Stimulated activated CD8-positive, alpha-beta memory T cell treated with anti-CD3 and anti-CD28 coated beads, Interleukin-4, amount 100 ng/mL, for 48 hours (primary cell): ENCODE measurements around the gene USP20.
A peak's percentile ranks its signal among the peaks of the same experiment; 100 is the strongest.
"Not testable (repeated sequence)": the region's sequence is repeated elsewhere in the genome, so short reads cannot be mapped to it uniquely, and the experiment has no call there.

Source experiments
- DNase-seq: peaks from one replicate; pipeline ENCODE4 v3.0.0-alpha.2; 2020

The USP20 gene

DNA sequence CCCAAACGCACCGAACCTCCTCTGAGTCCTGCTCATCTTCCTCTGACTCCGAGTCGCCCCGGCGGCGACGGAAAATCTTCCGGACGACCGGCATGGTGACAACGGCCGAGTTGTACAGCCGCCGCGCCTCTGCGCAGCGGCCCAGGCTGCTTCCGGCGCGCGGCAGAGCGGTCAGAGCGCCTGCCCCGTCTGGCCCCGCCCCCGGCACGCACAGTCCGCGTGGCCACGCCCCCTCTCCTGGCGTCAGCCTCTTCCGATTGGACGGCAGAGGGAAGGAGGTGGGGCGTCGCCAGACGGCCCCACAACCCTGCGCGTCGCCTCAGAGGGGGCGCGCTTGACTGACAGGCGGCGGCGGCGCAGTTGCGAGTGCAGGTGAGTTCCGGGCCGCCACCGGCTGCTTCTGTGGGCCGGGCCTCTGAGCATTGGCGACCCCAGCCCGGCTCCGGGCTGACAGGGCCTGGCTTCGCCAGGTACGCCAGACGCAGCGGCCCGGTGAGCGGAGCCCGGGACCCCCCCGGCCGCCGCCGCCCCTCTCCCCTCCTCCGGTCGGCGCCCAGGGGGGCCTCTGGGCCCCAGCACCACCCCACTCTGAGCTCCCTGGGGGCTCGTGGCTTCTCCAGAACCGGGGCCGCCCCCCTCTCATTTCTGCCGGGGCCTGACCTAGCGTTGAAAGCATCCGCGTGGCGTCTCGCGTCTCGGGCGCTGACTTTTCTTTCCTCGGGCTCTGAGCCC lies at the start of gene USP20, which contains the start of gene C9orf78:
TSS of gene USP20 (plus strand) at position 331 of the 732 bp plus-strand sequence. CDS start 17,098 bp downstream, outside the sequence.
TSS of gene C9orf78 (minus strand) at position 148 of the 732 bp plus-strand sequence. CDS start at position 94, 54 bp downstream.
- DNase-seq, result peak; percentile 97

DNA sequence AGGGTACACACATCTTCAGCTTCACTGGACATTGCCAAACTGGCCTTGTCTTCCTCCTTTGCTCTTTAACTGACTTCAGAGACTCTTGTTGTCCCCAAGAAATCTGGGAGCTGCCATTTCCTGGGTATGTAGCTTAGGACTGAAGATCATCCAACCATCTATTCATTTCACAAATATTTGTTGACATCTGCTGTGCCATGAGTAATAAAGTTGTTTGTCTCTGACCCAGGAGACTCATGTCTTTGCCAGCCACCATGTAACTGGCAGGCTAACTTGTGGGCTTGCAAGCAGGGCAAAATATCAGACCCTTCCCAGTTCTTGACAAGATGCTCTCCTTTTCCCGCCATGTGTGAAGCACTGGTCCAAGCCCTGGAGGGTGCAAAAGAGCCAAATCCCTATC lies 49.4 kb upstream of the USP20 start:
- no peak for DNase-seq

GRCh38 chr9:129786481-129786880 lies 48.8 kb upstream of the USP20 start:
- DNase-seq, result no peak

DNA sequence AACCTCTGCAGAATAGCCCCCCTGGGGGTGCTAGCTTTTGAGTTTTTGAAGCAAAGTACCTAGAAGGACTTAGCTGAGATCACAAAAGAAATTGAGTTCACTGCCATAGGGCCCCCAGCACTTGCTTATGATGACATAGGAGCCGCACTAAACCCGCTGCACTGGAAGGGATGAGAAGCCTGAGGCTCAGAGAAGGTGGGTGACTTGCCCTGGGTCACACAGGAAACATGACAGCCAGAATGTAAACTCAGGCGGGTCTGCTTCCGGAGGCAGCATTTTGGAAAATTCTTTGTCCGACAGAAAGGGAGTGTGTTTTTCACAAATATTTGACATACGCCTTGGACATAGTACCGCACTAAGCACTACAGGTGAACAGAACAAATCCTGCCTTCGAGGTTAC lies 40.7 kb upstream of the USP20 start:
- DNase-seq, result no peak

GRCh38 chr9:129796029-129796428 lies 39.2 kb upstream of the USP20 start:
- not testable (repeated sequence) for DNase-seq

- DNase-seq, result no peak
These were observed 36.3 kb upstream of the USP20 start for GRCh38 chr9:129798973-129799372.

GRCh38 chr9:129801504-129801903 lies 33.8 kb upstream of the USP20 start:
- no peak for DNase-seq

GRCh38 chr9:129802833-129803675 lies 32.2 kb upstream of the USP20 start, which contains the start of gene TOR1B:
Gene TOR1B (plus strand): TSS chr9:129803184. CDS start chr9:129803213, 29 bp downstream.
- peak; percentile 97 for DNase-seq

GRCh38 chr9:129803676-129804060 lies 31.6 kb upstream of the USP20 start:
- DNase-seq, result no peak

GRCh38 chr9:129806061-129806460 lies 29.2 kb upstream of the USP20 start:
- no peak for DNase-seq

GRCh38 chr9:129809346-129809745 lies 25.9 kb upstream of the USP20 start:
- no peak for DNase-seq

- no peak for DNase-seq
These were observed 25.1 kb upstream of the USP20 start for GRCh38 chr9:129810116-129810515.

- no peak for DNase-seq
These were observed 24.5 kb upstream of the USP20 start for GRCh38 chr9:129810788-129811187.

DNA sequence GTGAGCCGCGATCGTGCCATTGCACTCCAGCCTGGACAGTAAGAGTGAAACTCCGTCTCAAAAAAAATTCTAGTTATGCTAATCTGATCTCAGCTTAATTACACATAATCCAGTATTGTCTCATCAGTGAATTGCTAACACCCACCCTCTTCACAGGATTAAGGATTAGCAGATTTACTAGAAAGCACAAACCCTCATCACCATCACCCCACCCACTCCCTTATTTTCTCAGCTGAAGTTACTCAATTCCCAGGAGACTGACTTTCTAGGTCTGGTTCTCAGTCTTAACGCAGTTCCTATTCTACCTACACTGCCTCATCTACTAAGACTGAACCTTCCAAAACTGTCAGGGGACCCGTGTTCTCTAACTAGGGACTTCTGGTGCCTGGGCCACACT lies 23.3 kb upstream of the USP20 start:
- no peak for DNase-seq

DNA sequence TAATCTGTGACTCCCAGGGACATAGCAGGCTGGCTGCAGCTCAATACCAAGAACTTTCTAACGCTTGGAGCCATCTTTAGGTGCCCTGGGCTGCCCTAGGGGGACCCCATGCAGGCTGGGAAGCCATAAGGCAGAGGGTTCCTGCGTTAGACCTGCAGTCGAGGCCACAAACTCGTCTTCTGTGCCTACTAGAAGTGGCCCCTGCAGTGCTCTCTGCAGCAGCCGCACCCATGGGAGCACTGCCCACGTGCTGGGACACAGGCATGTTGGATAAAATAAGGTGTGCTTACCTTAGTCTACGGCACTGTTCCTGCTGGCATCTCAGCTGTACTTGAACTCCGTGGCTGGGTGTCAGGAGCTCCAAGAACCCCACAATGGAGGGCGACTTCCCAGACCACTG lies 22.9 kb upstream of the USP20 start:
- no peak for DNase-seq

GRCh38 chr9:129813661-129814060 lies 21.6 kb upstream of the USP20 start:
- DNase-seq, result no peak

DNA sequence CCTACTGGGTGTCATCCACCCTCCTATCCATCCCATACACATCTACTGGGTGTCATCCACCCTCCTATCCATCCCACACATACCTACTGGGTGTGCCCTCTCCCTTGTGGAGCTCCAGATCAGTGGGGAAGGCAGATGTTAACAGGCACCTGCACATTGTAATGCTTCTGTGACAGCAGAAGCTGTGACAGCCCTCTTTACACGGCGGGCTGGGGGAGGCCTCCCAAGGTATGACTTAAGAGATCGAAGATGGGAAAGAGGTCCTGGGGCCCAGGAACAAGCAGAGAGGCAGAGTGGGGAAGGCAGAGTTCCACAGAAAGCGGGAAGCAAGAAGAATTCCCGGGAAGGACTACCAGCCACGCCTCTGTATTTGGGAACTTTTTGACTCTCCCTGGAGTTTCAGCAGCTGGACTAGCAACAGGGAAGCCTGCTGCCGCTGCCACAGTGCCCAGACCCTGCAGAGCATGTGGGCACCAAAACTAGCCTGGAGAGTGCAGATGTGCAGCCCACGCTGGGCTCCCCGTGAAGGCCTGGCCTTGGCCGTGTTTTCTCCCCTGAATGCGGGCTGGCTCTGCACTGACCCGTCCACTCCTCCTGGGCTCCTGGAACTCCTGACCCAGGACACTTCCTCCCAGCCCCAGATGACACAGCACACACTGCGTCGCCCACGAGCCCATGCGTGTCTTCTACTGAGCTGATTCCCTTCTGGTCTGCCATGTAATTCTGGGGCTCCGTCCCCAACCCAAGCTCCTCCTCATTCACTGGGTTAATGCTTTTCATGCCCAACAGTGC lies 20.6 kb upstream of the USP20 start:
- no peak for DNase-seq

- no peak for DNase-seq
These were observed 20.0 kb upstream of the USP20 start for GRCh38 chr9:129815278-129815677.

DNA sequence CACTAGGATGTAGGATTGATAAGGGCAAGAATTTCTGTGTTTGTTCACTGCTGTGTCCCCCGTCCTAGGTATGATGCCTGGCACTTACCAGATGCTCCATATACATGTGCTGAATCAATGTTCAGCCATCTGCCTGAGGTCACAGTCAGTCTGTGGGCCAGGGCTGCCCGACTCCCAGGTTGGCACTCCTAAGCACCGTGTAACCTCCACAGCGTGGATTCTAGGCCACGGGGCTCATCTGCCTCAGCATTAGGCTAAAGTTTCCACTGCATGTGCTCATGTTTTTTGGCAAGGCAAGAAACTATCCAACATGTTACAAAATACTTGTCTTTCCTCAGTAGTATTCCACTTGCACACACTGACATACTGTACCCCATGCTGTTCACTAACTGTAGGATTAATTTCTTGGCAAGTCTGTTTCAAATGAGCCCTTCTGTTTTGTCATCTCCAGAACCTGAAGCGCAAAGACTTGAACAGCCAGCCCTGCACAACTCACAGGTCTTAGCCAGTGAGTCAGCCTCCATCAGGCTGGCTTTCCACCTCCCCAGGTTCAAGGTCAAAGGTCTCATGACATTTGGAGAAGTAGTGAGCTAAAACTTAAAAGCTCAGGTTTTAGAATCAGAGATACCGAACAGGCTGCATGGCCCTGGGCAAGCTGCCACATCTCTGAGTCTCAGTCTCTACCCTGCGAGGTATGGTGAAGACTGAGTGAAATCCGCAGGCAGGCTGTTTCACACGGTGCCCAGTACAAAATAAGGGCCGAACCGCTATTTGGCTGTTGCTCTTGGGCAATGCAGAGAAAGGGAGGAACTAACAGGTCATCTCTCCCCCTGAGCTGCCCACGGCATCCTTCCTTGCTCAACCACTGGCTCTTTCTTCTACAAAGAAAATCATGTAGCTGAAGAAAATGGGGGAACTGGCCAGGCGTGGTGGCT lies 18.5 kb upstream of the USP20 start:
- DNase-seq, result no peak

- peak; percentile 50 for DNase-seq
These were observed 12.2 kb upstream of the USP20 start for GRCh38 chr9:129822898-129823541.

GRCh38 chr9:129823542-129823934 lies 11.7 kb upstream of the USP20 start:
- DNase-seq, result no peak
